MCF 10A (cell line): ENCODE results near the gene PCDHGA3. TPM values are rescaled to one million over a fixed set of nuclear protein-coding genes. Genes with fewer than 3 reads are reported as not detected.

Source experiments
- BruUV-seq: library from RNA; stranded (reverse); fragments of 400-500 nt; replicated peaks from 2 replicates; lab custom pipeline; 2021; lab: Mats Ljungman, UMichigan
- CTCF ChIA-PET: fragments of 300-600 bp; sonication (Branson Sonifier 250); formaldehyde crosslinking; extraction: SDS; loops from one replicate; lab custom pipeline; 2021; ENCODE audit warnings: antibody characterized with exemption, inconsistent platforms; lab: Yijun Ruan, JAX
- POLR2A ChIA-PET: fragments of 300-600, 350-650 bp; sonication (Branson Sonifier 250); formaldehyde crosslinking; extraction: SDS; loops from one replicate; lab custom pipeline; 2020; ENCODE audit warnings: antibody characterized with exemption, inconsistent platforms; lab: Yijun Ruan, JAX
- DNase-seq: peaks from one replicate; pipeline ENCODE4 v3.0.0-alpha.2; 2018; ENCODE audit not compliant: unreplicated experiment
- H3K27ac Mint-ChIP-seq: one replicate; pipeline ENCODE4 v1.8.0; 2022; ENCODE audit warnings: mild to moderate bottlenecking, low read depth, mixed read lengths; ENCODE audit not compliant: unreplicated experiment
- H3K27me3 Mint-ChIP-seq: one replicate; pipeline ENCODE4 v1.8.0; 2022; ENCODE audit warnings: mixed read lengths; ENCODE audit not compliant: insufficient read depth, unreplicated experiment
- H3K36me3 Mint-ChIP-seq: one replicate; pipeline ENCODE4 v1.8.0; 2022; ENCODE audit warnings: mild to moderate bottlenecking, moderate library complexity, mixed read lengths; ENCODE audit not compliant: insufficient read depth, unreplicated experiment
- H3K4me1 Mint-ChIP-seq: one replicate; pipeline ENCODE4 v1.8.0; 2022; ENCODE audit warnings: mixed read lengths; ENCODE audit not compliant: insufficient read depth, unreplicated experiment
- H3K4me3 Mint-ChIP-seq: one replicate; pipeline ENCODE4 v1.8.0; 2022; ENCODE audit warnings: mild to moderate bottlenecking, moderate library complexity, mixed read lengths; ENCODE audit not compliant: unreplicated experiment
- H3K9me3 Mint-ChIP-seq: one replicate; pipeline ENCODE4 v1.8.0; 2022; ENCODE audit warnings: mixed read lengths; ENCODE audit not compliant: unreplicated experiment
- CTCF ChIP-seq: fragments of 200-600 bp; IDR thresholded peaks from one replicate; pipeline ENCODE4 v1.8.0; 2022; ENCODE audit warnings: antibody characterized with exemption, mild to moderate bottlenecking; ENCODE audit not compliant: unreplicated experiment
- intact Hi-C: fragments of 100-400 bp; cut with micrococcal nuclease; formaldehyde crosslinking; loops from 2 replicates; pipeline ENCODE4 v1.14.1; 2022
- total RNA-seq: library from RNA; stranded (reverse); gene quantifications from 2 replicates; pipeline ENCODE4 v1.2.3, GENCODE V29; 2022

Gene PCDHGA3
- total RNA-seq, 1 experiment from 2014 or later: 0.07 TPM

GRCh38 chr5:141366016-141366896, 22.6 kb downstream of the PCDHGA3 start:
- no peak overlapping the region for H3K4me3 Mint-ChIP-seq
- H3K27me3 Mint-ChIP-seq: no peaks in the 10 kb centered on the region
- DNase-seq: no peak
- no TSS peak for BruUV-seq
- POLR2A ChIA-PET: no interaction called here
- CTCF ChIA-PET: interaction anchor here (0.6 to 1.2 kb wide), 2 partner anchors 146 to 154 kb away, joined by 4 to 5 read pairs; no protein-coding TSS in a partner anchor
- intact Hi-C loops: no loop called here
- H3K9me3 Mint-ChIP-seq: peaks cover 33% of the 10 kb centered on the region
- peaks cover 5% of the 10 kb centered on the region for H3K36me3 Mint-ChIP-seq
- TF ChIP-seq CTCF: no peak
- H3K4me1 Mint-ChIP-seq: no peaks in the 10 kb centered on the region
- H3K27ac Mint-ChIP-seq: no peak overlapping the region

GRCh38 chr5:141369994-141370848, 26.6 kb downstream of the PCDHGA3 start, which contains the start of gene PCDHGB3:
PCDHGB3 (plus strand) TSS chr5:141370242; CDS start chr5:141370395, 153 bp downstream.
- Mint-ChIP-seq H3K4me3 (peak within 1 kb of the TSS; percentile 60), H3K9me3 (peaks cover 17% of the 10 kb centered on the region), H3K4me1 (no peaks in the 10 kb centered on the region), H3K27ac (no peak within 1 kb of the TSS), H3K36me3 (no peaks in the 10 kb centered on the region), H3K27me3 (no peaks in the 10 kb centered on the region)
- peak; percentile 33 for DNase-seq
- POLR2A ChIA-PET: interaction anchor here (0.5 to 1.6 kb wide), 3 partner anchors 52 to 243 kb away, joined by 3 read pairs; no protein-coding TSS in a partner anchor
- intact Hi-C loops: loop anchor here (2.0 kb wide), 1 partner anchor 191 kb away; no protein-coding TSS in a partner anchor
- TF ChIP-seq CTCF: peak; percentile 24
- CTCF ChIA-PET: interaction anchor here (0.6 to 2.7 kb wide), 14 partner anchors 9 to 196 kb away, joined by 3 to 13 read pairs (median 4); partner anchors contain the start of genes PCDHB13, PCDHGA4, PCDHGA7 and PCDHGB5
- BruUV-seq: TSS peak; percentile 12

GRCh38 chr5:141371572-141372475, 28.2 kb downstream of the PCDHGA3 start:
- no peak overlapping the region for H3K4me3 Mint-ChIP-seq
- CTCF ChIA-PET: interaction anchor here (0.6 to 2.7 kb wide), 6 partner anchors 8 to 192 kb away, joined by 3 to 13 read pairs (median 4); no protein-coding TSS in a partner anchor
- POLR2A ChIA-PET: no interaction called here
- intact Hi-C loops: loop anchor here (2.0 kb wide), 1 partner anchor 189 kb away; no protein-coding TSS in a partner anchor
- DNase-seq: no peak
- no peaks in the 10 kb centered on the region for H3K36me3 Mint-ChIP-seq
- H3K27ac Mint-ChIP-seq: no peak overlapping the region
- H3K9me3 Mint-ChIP-seq: peaks cover 21% of the 10 kb centered on the region
- BruUV-seq: no TSS peak
- no peak for TF ChIP-seq CTCF
- H3K4me1 Mint-ChIP-seq: no peaks in the 10 kb centered on the region
- no peaks in the 10 kb centered on the region for H3K27me3 Mint-ChIP-seq
